Upper lobe of left lung (tissue), 4 donors: ENCODE data around the gene GPC5.

Experiments
- POLR2A ChIP-seq, 4 donors: fragments of 450-650 bp; IDR thresholded peaks; one replicate each; pipeline ENCODE4 v1.5.1; 2016 to 2017; ENCODE audit warnings: antibody characterized with exemption in 4 of 4, mild to moderate bottlenecking in 2 of 4
- TF ChIP-seq, protein P1 (sequence below), 6 experiments: fragments of 450-650 bp in 4 of 6; fragments of 200-600 bp in 2 of 6; sonication (generic) in 2 of 6; IDR thresholded peaks; one replicate each; pipeline ENCODE4 v1.5.1; 2016 to 2019; ENCODE audit warnings: antibody characterized with exemption in 6 of 6

GRCh38 chr13:92365904-92366303 lies 967.5 kb downstream of the GPC5 start:
- no peak for TF ChIP-seq POLR2A (IDR thresholded peaks at IDR 0.05)
- TF ChIP-seq, protein P1, sequence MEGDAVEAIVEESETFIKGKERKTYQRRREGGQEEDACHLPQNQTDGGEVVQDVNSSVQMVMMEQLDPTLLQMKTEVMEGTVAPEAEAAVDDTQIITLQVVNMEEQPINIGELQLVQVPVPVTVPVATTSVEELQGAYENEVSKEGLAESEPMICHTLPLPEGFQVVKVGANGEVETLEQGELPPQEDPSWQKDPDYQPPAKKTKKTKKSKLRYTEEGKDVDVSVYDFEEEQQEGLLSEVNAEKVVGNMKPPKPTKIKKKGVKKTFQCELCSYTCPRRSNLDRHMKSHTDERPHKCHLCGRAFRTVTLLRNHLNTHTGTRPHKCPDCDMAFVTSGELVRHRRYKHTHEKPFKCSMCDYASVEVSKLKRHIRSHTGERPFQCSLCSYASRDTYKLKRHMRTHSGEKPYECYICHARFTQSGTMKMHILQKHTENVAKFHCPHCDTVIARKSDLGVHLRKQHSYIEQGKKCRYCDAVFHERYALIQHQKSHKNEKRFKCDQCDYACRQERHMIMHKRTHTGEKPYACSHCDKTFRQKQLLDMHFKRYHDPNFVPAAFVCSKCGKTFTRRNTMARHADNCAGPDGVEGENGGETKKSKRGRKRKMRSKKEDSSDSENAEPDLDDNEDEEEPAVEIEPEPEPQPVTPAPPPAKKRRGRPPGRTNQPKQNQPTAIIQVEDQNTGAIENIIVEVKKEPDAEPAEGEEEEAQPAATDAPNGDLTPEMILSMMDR (IDR thresholded peaks at IDR 0.05): no peak
